ENCODE results near the gene GPATCH1.

The GPATCH1 gene

GRCh38 chr19:33048806-33049676, 31.9 kb upstream of the GPATCH1 start:
- no peak for DNase-seq
- TF ChIP-seq GATA1 (IDR thresholded peaks at IDR 0.05; ENCODE audit: low read depth, low read length) (no peak), POLR2A (IDR thresholded peaks at IDR 0.05; ENCODE audit: low read length) (no peak)

GRCh38 chr19:33050110-33050509, 30.9 kb upstream of the GPATCH1 start:
- no peak for DNase-seq

GRCh38 chr19:33052352-33052972, 28.5 kb upstream of the GPATCH1 start:
- no peak for DNase-seq
- no peak for TF ChIP-seq GATA1 (IDR thresholded peaks at IDR 0.05; ENCODE audit: low read depth, low read length)
- no peak for TF ChIP-seq POLR2A (IDR thresholded peaks at IDR 0.05; ENCODE audit: low read length)

More at GRCh38 chr19:33050110-33050509, 30.9 kb upstream of the GPATCH1 start:
- TF ChIP-seq POLR2A (IDR thresholded peaks at IDR 0.05; ENCODE audit: low read length), result no peak
- TF ChIP-seq GATA1 (IDR thresholded peaks at IDR 0.05; ENCODE audit: low read depth, low read length), result no peak

- TF ChIP-seq POLR2A (IDR thresholded peaks at IDR 0.05; ENCODE audit: low read length) (no peak), GATA1 (IDR thresholded peaks at IDR 0.05; ENCODE audit: low read depth, low read length) (no peak)
- no peak for DNase-seq
These were observed 26.4 kb upstream of the GPATCH1 start for GRCh38 chr19:33054623-33055022.

- TF ChIP-seq POLR2A (IDR thresholded peaks at IDR 0.05; ENCODE audit: low read length), result no peak
- no peak for TF ChIP-seq GATA1 (IDR thresholded peaks at IDR 0.05; ENCODE audit: low read depth, low read length)
- no peak for DNase-seq
These were observed 25.3 kb upstream of the GPATCH1 start for GRCh38 chr19:33055718-33056117.

GRCh38 chr19:33060586-33060985, 20.4 kb upstream of the GPATCH1 start:
- TF ChIP-seq GATA1 (IDR thresholded peaks at IDR 0.05; ENCODE audit: low read depth, low read length) (no peak), POLR2A (IDR thresholded peaks at IDR 0.05; ENCODE audit: low read length) (no peak)
- no peak for DNase-seq

GRCh38 chr19:33062902-33063301, 18.1 kb upstream of the GPATCH1 start:
- no peak for DNase-seq

GRCh38 chr19:33063356-33063752, 17.6 kb upstream of the GPATCH1 start:
- TF ChIP-seq POLR2A (IDR thresholded peaks at IDR 0.05; ENCODE audit: low read length) (no peak), GATA1 (IDR thresholded peaks at IDR 0.05; ENCODE audit: low read depth, low read length) (no peak)
- DNase-seq, result no peak

More at GRCh38 chr19:33062902-33063301, 18.1 kb upstream of the GPATCH1 start:
- TF ChIP-seq GATA1 (IDR thresholded peaks at IDR 0.05; ENCODE audit: low read depth, low read length) (no peak), POLR2A (IDR thresholded peaks at IDR 0.05; ENCODE audit: low read length) (no peak)

- DNase-seq, result no peak
- TF ChIP-seq GATA1 (IDR thresholded peaks at IDR 0.05; ENCODE audit: low read depth, low read length), result no peak
- no peak for TF ChIP-seq POLR2A (IDR thresholded peaks at IDR 0.05; ENCODE audit: low read length)
These were observed 17.1 kb upstream of the GPATCH1 start for GRCh38 chr19:33063753-33064457.

- no peak for DNase-seq
- TF ChIP-seq GATA1 (IDR thresholded peaks at IDR 0.05; ENCODE audit: low read depth, low read length) (no peak), POLR2A (IDR thresholded peaks at IDR 0.05; ENCODE audit: low read length) (no peak)
These were observed 16.6 kb upstream of the GPATCH1 start for GRCh38 chr19:33064458-33064791.

- TF ChIP-seq POLR2A (IDR thresholded peaks at IDR 0.05; ENCODE audit: low read length) (no peak), GATA1 (IDR thresholded peaks at IDR 0.05; ENCODE audit: low read depth, low read length) (no peak)
- peak; percentile 77 to 78 for DNase-seq
These were observed 16.0 kb upstream of the GPATCH1 start, which contains the start of gene RHPN2 for GRCh38 chr19:33064792-33065550. TSS of gene RHPN2 (minus strand) at chr19:33064888. CDS start at chr19:33064852, 36 bp downstream.

- TF ChIP-seq POLR2A (IDR thresholded peaks at IDR 0.05; ENCODE audit: low read length) (no peak), GATA1 (IDR thresholded peaks at IDR 0.05; ENCODE audit: low read depth, low read length) (no peak)
These were observed 14.4 kb upstream of the GPATCH1 start for GRCh38 chr19:33066543-33066942.

GRCh38 chr19:33067121-33067520, 13.9 kb upstream of the GPATCH1 start:
- TF ChIP-seq POLR2A (IDR thresholded peaks at IDR 0.05; ENCODE audit: low read length), result no peak
- no peak for TF ChIP-seq GATA1 (IDR thresholded peaks at IDR 0.05; ENCODE audit: low read depth, low read length)
- DNase-seq, result no peak

More at GRCh38 chr19:33066543-33066942, 14.4 kb upstream of the GPATCH1 start:
- DNase-seq, result no peak

Measured in erythroblast (primary cell).